ENCODE results near the gene SPOCK2. TPM values are rescaled to one million over a fixed set of nuclear protein-coding genes. Genes with fewer than 3 reads are reported as not detected.
A peak's percentile ranks its signal among the peaks of the same experiment; 100 is the strongest.

The SPOCK2 gene
- polyA plus RNA-seq, 1 experiment: 0.02 TPM

- no peak overlapping the region for H3K4me3 ChIP-seq (ENCODE audit: low read depth, low read length)
- TF ChIP-seq, protein P1, sequence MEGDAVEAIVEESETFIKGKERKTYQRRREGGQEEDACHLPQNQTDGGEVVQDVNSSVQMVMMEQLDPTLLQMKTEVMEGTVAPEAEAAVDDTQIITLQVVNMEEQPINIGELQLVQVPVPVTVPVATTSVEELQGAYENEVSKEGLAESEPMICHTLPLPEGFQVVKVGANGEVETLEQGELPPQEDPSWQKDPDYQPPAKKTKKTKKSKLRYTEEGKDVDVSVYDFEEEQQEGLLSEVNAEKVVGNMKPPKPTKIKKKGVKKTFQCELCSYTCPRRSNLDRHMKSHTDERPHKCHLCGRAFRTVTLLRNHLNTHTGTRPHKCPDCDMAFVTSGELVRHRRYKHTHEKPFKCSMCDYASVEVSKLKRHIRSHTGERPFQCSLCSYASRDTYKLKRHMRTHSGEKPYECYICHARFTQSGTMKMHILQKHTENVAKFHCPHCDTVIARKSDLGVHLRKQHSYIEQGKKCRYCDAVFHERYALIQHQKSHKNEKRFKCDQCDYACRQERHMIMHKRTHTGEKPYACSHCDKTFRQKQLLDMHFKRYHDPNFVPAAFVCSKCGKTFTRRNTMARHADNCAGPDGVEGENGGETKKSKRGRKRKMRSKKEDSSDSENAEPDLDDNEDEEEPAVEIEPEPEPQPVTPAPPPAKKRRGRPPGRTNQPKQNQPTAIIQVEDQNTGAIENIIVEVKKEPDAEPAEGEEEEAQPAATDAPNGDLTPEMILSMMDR (IDR thresholded peaks at IDR 0.05; ENCODE audit: low read depth, low read length): no peak
- DNase-seq (ENCODE audit: low read depth, low spot score): no peak
- CTCF ChIA-PET: interaction anchor here (0.6 to 3.4 kb wide), 6 partner anchors 36 to 193 kb away, joined by 3 to 12 read pairs (median 3); no protein-coding TSS in a partner anchor
- POLR2A ChIA-PET: no interaction called here
- peaks cover 46% of the 10 kb centered on the region for H3K27me3 ChIP-seq (ENCODE audit: control insufficient read depth, insufficient read depth, low read length)
- H3K27ac ChIP-seq (ENCODE audit: low read depth, low read length): no peak overlapping the region
- no peaks in the 10 kb centered on the region; the same call in 1 of the 2 replicates for H3K9me3 ChIP-seq (ENCODE audit: control insufficient read depth, insufficient read depth, low read length)
Measured at GRCh38 chr10:72089618-72090017, 1.3 kb upstream of the SPOCK2 start.

- POLR2A ChIA-PET: interaction anchor here (0.6 kb wide), 1 partner anchor 125 kb away, joined by 3 read pairs; the partner anchor contains the start of gene CHST3
- H3K27me3 ChIP-seq (ENCODE audit: control insufficient read depth, insufficient read depth, low read length): peaks cover 50% of the 10 kb centered on the region
- DNase-seq (ENCODE audit: low read depth, low spot score): no peak
- no peaks in the 10 kb centered on the region; the same call in 1 of the 2 replicates for H3K9me3 ChIP-seq (ENCODE audit: control insufficient read depth, insufficient read depth, low read length)
- H3K27ac ChIP-seq (ENCODE audit: low read depth, low read length): no peak overlapping the region
- TF ChIP-seq, protein P1 (IDR thresholded peaks at IDR 0.05; ENCODE audit: low read depth, low read length): no peak
- no peak overlapping the region for H3K4me3 ChIP-seq (ENCODE audit: low read depth, low read length)
- CTCF ChIA-PET: interaction anchor here (0.6 to 3.4 kb wide), 8 partner anchors 20 to 193 kb away, joined by 3 to 12 read pairs (median 3); no protein-coding TSS in a partner anchor
Measured at GRCh38 chr10:72088889-72089575, 681 bp upstream of the SPOCK2 start.

DNA sequence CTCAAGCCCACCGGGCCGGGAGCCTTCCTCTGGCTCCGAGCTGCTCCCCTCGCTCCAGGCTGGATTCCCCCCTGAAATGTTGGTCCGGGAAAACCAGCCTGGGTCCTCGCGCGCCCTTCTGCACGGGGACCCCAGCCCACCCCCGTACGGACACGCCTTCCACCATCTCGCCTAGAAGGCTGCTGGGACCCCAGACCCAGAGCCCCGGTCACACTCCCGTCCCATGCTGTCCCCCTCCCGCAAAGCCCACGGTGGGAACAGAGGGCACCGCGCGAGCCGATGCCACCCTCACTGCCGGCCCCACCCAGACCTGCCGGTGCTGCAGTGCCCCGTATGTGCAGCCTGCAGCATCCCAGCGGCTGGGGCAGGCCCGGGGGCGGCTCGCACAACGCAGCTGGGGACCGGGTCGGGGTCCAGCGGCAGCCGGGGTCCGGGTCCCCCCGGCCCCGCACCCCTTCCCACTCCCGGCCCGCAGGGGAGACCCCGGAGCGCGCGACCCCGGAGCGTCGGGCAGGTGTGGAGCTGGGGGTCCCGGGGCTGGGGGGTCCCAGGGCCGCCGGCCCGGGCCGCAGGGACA is 871 bp downstream of the SPOCK2 start:
- ChIA-PET POLR2A (interaction anchor here (0.7 kb wide), 1 partner anchor 20 kb away, joined by 3 read pairs; no protein-coding TSS in a partner anchor), CTCF (interaction anchor here (0.6 to 3.4 kb wide), 2 partner anchors 136 to 191 kb away, joined by 4 to 12 read pairs; no protein-coding TSS in a partner anchor)
- H3K4me3 ChIP-seq (ENCODE audit: low read depth, low read length): 0 out of 2 replicates have a peak overlapping the region, but pooled peaks have one; percentile 10
- H3K9me3 ChIP-seq (ENCODE audit: control insufficient read depth, insufficient read depth, low read length): no peaks in the 10 kb centered on the region; the same call in 1 of the 2 replicates
- TF ChIP-seq, protein P1 (IDR thresholded peaks at IDR 0.05; ENCODE audit: low read depth, low read length): no peak
- H3K27me3 ChIP-seq (ENCODE audit: control insufficient read depth, insufficient read depth, low read length): peaks cover 55% of the 10 kb centered on the region
- DNase-seq (ENCODE audit: low read depth, low spot score): no peak
- no peak overlapping the region for H3K27ac ChIP-seq (ENCODE audit: low read depth, low read length)

- no peak overlapping the region for H3K4me3 ChIP-seq (ENCODE audit: low read depth, low read length)
- DNase-seq (ENCODE audit: low read depth, low spot score): no peak
- ChIA-PET CTCF (no interaction called here), POLR2A (interaction anchor here (0.7 kb wide), 1 partner anchor 20 kb away, joined by 3 read pairs; no protein-coding TSS in a partner anchor)
- no peak overlapping the region for H3K27ac ChIP-seq (ENCODE audit: low read depth, low read length)
- no peaks in the 10 kb centered on the region; the same call in 1 of the 2 replicates for H3K9me3 ChIP-seq (ENCODE audit: control insufficient read depth, insufficient read depth, low read length)
- peaks cover 55% of the 10 kb centered on the region for H3K27me3 ChIP-seq (ENCODE audit: control insufficient read depth, insufficient read depth, low read length)
- TF ChIP-seq, protein P1 (IDR thresholded peaks at IDR 0.05; ENCODE audit: low read depth, low read length): no peak
Measured at GRCh38 chr10:72086466-72087391, 1.6 kb downstream of the SPOCK2 start.

Data from AG04450 (cell line).